Measurements from ENCODE around the gene RCN2. TPM values are rescaled to one million over a fixed set of nuclear protein-coding genes. Genes with fewer than 3 reads are reported as not detected.

Gene RCN2
- polyA plus RNA-seq, 3 donors: 189 to 200 (median 198) TPM

- no peak for DNase-seq
These were observed 60.4 kb downstream of the RCN2 start for GRCh38 chr15:76991741-76992645.

GRCh38 chr15:76993114-76993725 is 61.7 kb downstream of the RCN2 start:
- no peak for DNase-seq

- DNase-seq: no peak
These were observed 62.5 kb downstream of the RCN2 start for GRCh38 chr15:76994001-76994400.

- no peak for DNase-seq
These were observed 62.9 kb downstream of the RCN2 start for GRCh38 chr15:76994496-76994895.

- DNase-seq: no peak
These were observed 63.7 kb downstream of the RCN2 start, which contains the start of gene PSTPIP1 for GRCh38 chr15:76994971-76995945. TSS of gene PSTPIP1 (plus strand) at chr15:76995126. CDS start at chr15:76995574, 448 bp downstream.

- no peak for DNase-seq
These were observed 64.6 kb downstream of the RCN2 start for GRCh38 chr15:76996076-76996525.

GRCh38 chr15:76996526-76997401 is 65.2 kb downstream of the RCN2 start:
- no peak for DNase-seq

GRCh38 chr15:76998663-76999285 is 67.2 kb downstream of the RCN2 start:
- no peak for DNase-seq

GRCh38 chr15:76999996-77000395 is 68.4 kb downstream of the RCN2 start:
- DNase-seq: no peak

GRCh38 chr15:77001351-77001750 is 69.8 kb downstream of the RCN2 start:
- no peak for DNase-seq

- DNase-seq: no peak
These were observed 70.4 kb downstream of the RCN2 start for GRCh38 chr15:77001966-77002365.

- no peak for DNase-seq
These were observed 70.9 kb downstream of the RCN2 start for GRCh38 chr15:77002436-77002835.

- DNase-seq: no peak
These were observed 71.7 kb downstream of the RCN2 start for GRCh38 chr15:77002954-77003912.

Other genes starting within 250 kb of the RCN2 start
- 10 to 100 TPM; 24.0 to 28.2 (median 25.3) TPM for gene SCAPER, start 26.4 kb upstream of the RCN2 start, polyA plus RNA-seq (ENCODE audit: insufficient read length in 3 of 3)
- gene PSTPIP1, start 63.4 kb downstream of the RCN2 start, polyA plus RNA-seq (ENCODE audit: insufficient read length in 3 of 3): 1 to 10 TPM; 1.1 to 2.4 (median 1.4) TPM
- gene TSPAN3, start 139.4 kb downstream of the RCN2 start, polyA plus RNA-seq (ENCODE audit: insufficient read length in 3 of 3): 100 to 1,000 TPM; 408 to 477 (median 445) TPM